ENCODE data around the gene SPINT2. TPM values are rescaled to one million over a fixed set of nuclear protein-coding genes. Genes with fewer than 3 reads are reported as not detected.

Gene SPINT2
- total RNA-seq, 2 experiments from 2014 or later = 56.2 to 68.4 TPM

Other genes starting within 250 kb of the SPINT2 start
- 1 to 10 TPM in 1 of 2 experiments, under 1 TPM in 1; 0.47 to 1.0 TPM for gene DPF1, start 40.4 kb upstream of the SPINT2 start, total RNA-seq
- 1 to 10 TPM in 1 of 2 experiments, under 1 TPM in 1; 0.60 to 1.5 TPM for gene PPP1R14A, start 8.2 kb upstream of the SPINT2 start, total RNA-seq
- gene C19orf33, start 39.7 kb downstream of the SPINT2 start, total RNA-seq = not detected
- 10 to 100 TPM; 75.6 to 79.0 TPM for gene YIF1B, start 51.4 kb downstream of the SPINT2 start, total RNA-seq
- 10 to 100 TPM; 10.3 to 11.9 TPM for gene KCNK6, start 55.3 kb downstream of the SPINT2 start, total RNA-seq
- 1 to 10 TPM; 3.4 to 5.8 TPM for gene CATSPERG, start 71.3 kb downstream of the SPINT2 start, total RNA-seq
- gene PSMD8, start 110.0 kb downstream of the SPINT2 start, total RNA-seq = 100 to 1,000 TPM; 178 to 191 TPM
- not detected for gene GGN, start 123.5 kb downstream of the SPINT2 start, total RNA-seq
- gene SPRED3, start 124.1 kb downstream of the SPINT2 start, total RNA-seq = 1 to 10 TPM in 1 of 2 experiments, under 1 TPM in 1; 0.69 to 1.5 TPM
- 10 to 100 TPM; 11.7 to 12.5 TPM for gene FAM98C, start 138.5 kb downstream of the SPINT2 start, total RNA-seq
- 1 to 10 TPM; 1.4 to 1.8 TPM for gene RASGRP4, start 161.6 kb downstream of the SPINT2 start, total RNA-seq
- gene RYR1, start 169.1 kb downstream of the SPINT2 start, total RNA-seq = 1 to 10 TPM in 1 of 2 experiments, under 1 TPM in 1; 0.63 to 1.2 TPM